HEK293 (cell line): Measurements from ENCODE around the gene NELFE.

Experiments used
- BCL11A ChIP-seq: fragments of 450-650 bp; formaldehyde crosslinking; IDR thresholded peaks from 2 replicates; pipeline ENCODE4 v1.5.1; 2016; ENCODE audit warnings: low read depth, missing biosample characterization, missing genetic modification characterization
- BCL11B ChIP-seq: fragments of 450-650 bp; formaldehyde crosslinking; IDR thresholded peaks from 2 replicates; pipeline ENCODE4 v1.5.1; 2016; ENCODE audit warnings: low read depth, missing biosample characterization, missing genetic modification characterization
- HOXD13 ChIP-seq: sonication (generic); formaldehyde crosslinking; IDR thresholded peaks from 2 replicates; pipeline ENCODE4 v1.8.0; 2022; ENCODE audit warnings: missing genetic modification reagents, borderline replicate concordance
- KLF1 ChIP-seq: fragments of 450-650 bp; formaldehyde crosslinking; IDR thresholded peaks from 2 replicates; pipeline ENCODE4 v1.5.1; 2016; ENCODE audit warnings: missing biosample characterization, missing genetic modification characterization
- KLF9 ChIP-seq: fragments of 450-650 bp; formaldehyde crosslinking; IDR thresholded peaks from 2 replicates; pipeline ENCODE4 v1.5.1; 2016; ENCODE audit warnings: missing biosample characterization, missing genetic modification characterization, low read depth
- OVOL3 ChIP-seq: fragments of 450-650 bp; formaldehyde crosslinking; IDR thresholded peaks from 2 replicates; pipeline ENCODE4 v1.5.1; 2016; ENCODE audit warnings: missing biosample characterization, missing genetic modification characterization
- ZBTB21 ChIP-seq: fragments of 450-650 bp; formaldehyde crosslinking; IDR thresholded peaks from 2 replicates; pipeline ENCODE4 v1.5.1; 2017; ENCODE audit warnings: missing biosample characterization, missing genetic modification characterization
- ZBTB48 ChIP-seq: fragments of 450-650 bp; formaldehyde crosslinking; IDR thresholded peaks from 2 replicates; pipeline ENCODE4 v1.5.1; 2016; ENCODE audit warnings: missing biosample characterization, missing genetic modification characterization
- ZNF157 ChIP-seq: fragments of 450-650 bp; formaldehyde crosslinking; IDR thresholded peaks from 2 replicates; pipeline ENCODE4 v1.5.1; 2016; ENCODE audit warnings: missing biosample characterization, missing genetic modification characterization
- ZNF202 ChIP-seq: fragments of 450-650 bp; formaldehyde crosslinking; IDR thresholded peaks from 2 replicates; pipeline ENCODE4 v1.5.1; 2016; ENCODE audit warnings: missing biosample characterization, missing genetic modification characterization, borderline replicate concordance
- ZNF223 ChIP-seq: fragments of 450-650 bp; formaldehyde crosslinking; IDR thresholded peaks from 2 replicates; pipeline ENCODE4 v1.5.1; 2016; ENCODE audit warnings: missing biosample characterization, missing genetic modification characterization
- ZNF335 ChIP-seq: fragments of 450-650 bp; formaldehyde crosslinking; conservative IDR thresholded peaks from 2 replicates; pipeline ENCODE4 v1.5.1; 2016; ENCODE audit warnings: missing biosample characterization, missing genetic modification characterization
- ZNF391 ChIP-seq: fragments of 450-650 bp; formaldehyde crosslinking; IDR thresholded peaks from 2 replicates; pipeline ENCODE4 v1.5.1; 2016; ENCODE audit warnings: low read depth, missing biosample characterization, missing genetic modification characterization, borderline replicate concordance
- ZNF394 ChIP-seq: fragments of 450-650 bp; formaldehyde crosslinking; IDR thresholded peaks from 2 replicates; pipeline ENCODE4 v1.5.1; 2016; ENCODE audit warnings: missing biosample characterization, missing genetic modification characterization, mild to moderate bottlenecking, moderate library complexity, borderline replicate concordance
- ZNF473 ChIP-seq: fragments of 450-650 bp; formaldehyde crosslinking; IDR thresholded peaks from 2 replicates; pipeline ENCODE4 v1.5.1; 2017; ENCODE audit warnings: missing biosample characterization, missing genetic modification characterization
- ZNF513 ChIP-seq: fragments of 450-650 bp; IDR thresholded peaks from 2 replicates; pipeline ENCODE4 v1.5.1; 2018; ENCODE audit warnings: missing biosample characterization, missing genetic modification characterization
- ZNF514 ChIP-seq: fragments of 450-650 bp; formaldehyde crosslinking; IDR thresholded peaks from 2 replicates; pipeline ENCODE4 v1.5.1; 2016; ENCODE audit warnings: missing biosample characterization, missing genetic modification characterization
- ZNF548 ChIP-seq: fragments of 450-650 bp; formaldehyde crosslinking; IDR thresholded peaks from 2 replicates; pipeline ENCODE4 v1.5.1; 2016; ENCODE audit warnings: missing biosample characterization, missing genetic modification characterization
- ZNF76 ChIP-seq: fragments of 450-650 bp; formaldehyde crosslinking; IDR thresholded peaks from 2 replicates; pipeline ENCODE4; 2016; ENCODE audit warnings: low read depth, missing biosample characterization, missing genetic modification characterization, borderline replicate concordance
- ZNF776 ChIP-seq: fragments of 450-650 bp; formaldehyde crosslinking; IDR thresholded peaks from 2 replicates; pipeline ENCODE4 v1.5.0; 2017; ENCODE audit warnings: missing biosample characterization, missing genetic modification characterization, borderline replicate concordance
- ZSCAN16 ChIP-seq: fragments of 450-650 bp; formaldehyde crosslinking; IDR thresholded peaks from 2 replicates; pipeline ENCODE4 v1.5.1; 2016; ENCODE audit warnings: missing biosample characterization, missing genetic modification characterization
- TF ChIP-seq, protein P1 (sequence below): fragments of 450-650 bp; formaldehyde crosslinking; IDR thresholded peaks from 2 replicates; pipeline ENCODE4 v1.5.1; 2016; ENCODE audit warnings: missing biosample characterization, missing genetic modification characterization
- TF ChIP-seq, protein P2 (sequence below): fragments of 450-650 bp; formaldehyde crosslinking; IDR thresholded peaks from 2 replicates; pipeline ENCODE4 v1.5.1; 2017; ENCODE audit warnings: missing biosample characterization, missing genetic modification characterization
- TF ChIP-seq, protein P3 (sequence below): fragments of 450-650 bp; formaldehyde crosslinking; conservative IDR thresholded peaks from 2 replicates; pipeline ENCODE4 v1.5.1; 2016; ENCODE audit warnings: low read depth, missing biosample characterization, missing genetic modification characterization

Gene NELFE

GRCh38 chr6:31971279-31971992 is 12.7 kb upstream of the NELFE start (continued):
- no peak; the same call in 1 of the 2 replicates for TF ChIP-seq ZNF76 (tag by site-specific recombination)
- peak; percentile 78; the same call in 1 of the 2 replicates for TF ChIP-seq BCL11A (tag by site-specific recombination)
- no peak; the same call in 1 of the 2 replicates for TF ChIP-seq BCL11B (tag by site-specific recombination)
- TF ChIP-seq KLF9 (tag by site-specific recombination): no peak
- peak; percentile 30; the same call in 1 of the 2 replicates for TF ChIP-seq ZSCAN16 (tag by site-specific recombination)
- no peak for TF ChIP-seq OVOL3 (tag by site-specific recombination)
- TF ChIP-seq ZNF548 (tag by site-specific recombination): no peak
- no peak for TF ChIP-seq ZNF157 (tag by site-specific recombination)
- TF ChIP-seq, protein P1, sequence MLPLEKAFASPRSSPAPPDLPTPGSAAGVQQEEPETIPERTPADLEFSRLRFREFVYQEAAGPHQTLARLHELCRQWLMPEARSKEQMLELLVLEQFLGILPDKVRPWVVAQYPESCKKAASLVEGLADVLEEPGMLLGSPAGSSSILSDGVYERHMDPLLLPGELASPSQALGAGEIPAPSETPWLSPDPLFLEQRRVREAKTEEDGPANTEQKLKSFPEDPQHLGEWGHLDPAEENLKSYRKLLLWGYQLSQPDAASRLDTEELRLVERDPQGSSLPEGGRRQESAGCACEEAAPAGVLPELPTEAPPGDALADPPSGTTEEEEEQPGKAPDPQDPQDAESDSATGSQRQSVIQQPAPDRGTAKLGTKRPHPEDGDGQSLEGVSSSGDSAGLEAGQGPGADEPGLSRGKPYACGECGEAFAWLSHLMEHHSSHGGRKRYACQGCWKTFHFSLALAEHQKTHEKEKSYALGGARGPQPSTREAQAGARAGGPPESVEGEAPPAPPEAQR (tag by site-specific recombination): no peak; the same call in 1 of the 2 replicates
- TF ChIP-seq, protein P2, sequence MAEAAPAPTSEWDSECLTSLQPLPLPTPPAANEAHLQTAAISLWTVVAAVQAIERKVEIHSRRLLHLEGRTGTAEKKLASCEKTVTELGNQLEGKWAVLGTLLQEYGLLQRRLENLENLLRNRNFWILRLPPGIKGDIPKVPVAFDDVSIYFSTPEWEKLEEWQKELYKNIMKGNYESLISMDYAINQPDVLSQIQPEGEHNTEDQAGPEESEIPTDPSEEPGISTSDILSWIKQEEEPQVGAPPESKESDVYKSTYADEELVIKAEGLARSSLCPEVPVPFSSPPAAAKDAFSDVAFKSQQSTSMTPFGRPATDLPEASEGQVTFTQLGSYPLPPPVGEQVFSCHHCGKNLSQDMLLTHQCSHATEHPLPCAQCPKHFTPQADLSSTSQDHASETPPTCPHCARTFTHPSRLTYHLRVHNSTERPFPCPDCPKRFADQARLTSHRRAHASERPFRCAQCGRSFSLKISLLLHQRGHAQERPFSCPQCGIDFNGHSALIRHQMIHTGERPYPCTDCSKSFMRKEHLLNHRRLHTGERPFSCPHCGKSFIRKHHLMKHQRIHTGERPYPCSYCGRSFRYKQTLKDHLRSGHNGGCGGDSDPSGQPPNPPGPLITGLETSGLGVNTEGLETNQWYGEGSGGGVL (tag by site-specific recombination): no peak
- TF ChIP-seq ZNF394 (tag by site-specific recombination): peak; percentile 84
- no peak for TF ChIP-seq ZNF473 (tag by site-specific recombination)
- no peak for TF ChIP-seq ZNF514 (tag by site-specific recombination)
- no peak for TF ChIP-seq HOXD13 (CRISPR knock-in tag)
- TF ChIP-seq ZNF776: no peak
- peak; percentile 65; the same call in 1 of the 2 replicates for TF ChIP-seq ZNF223 (tag by site-specific recombination)
- TF ChIP-seq, protein P3, sequence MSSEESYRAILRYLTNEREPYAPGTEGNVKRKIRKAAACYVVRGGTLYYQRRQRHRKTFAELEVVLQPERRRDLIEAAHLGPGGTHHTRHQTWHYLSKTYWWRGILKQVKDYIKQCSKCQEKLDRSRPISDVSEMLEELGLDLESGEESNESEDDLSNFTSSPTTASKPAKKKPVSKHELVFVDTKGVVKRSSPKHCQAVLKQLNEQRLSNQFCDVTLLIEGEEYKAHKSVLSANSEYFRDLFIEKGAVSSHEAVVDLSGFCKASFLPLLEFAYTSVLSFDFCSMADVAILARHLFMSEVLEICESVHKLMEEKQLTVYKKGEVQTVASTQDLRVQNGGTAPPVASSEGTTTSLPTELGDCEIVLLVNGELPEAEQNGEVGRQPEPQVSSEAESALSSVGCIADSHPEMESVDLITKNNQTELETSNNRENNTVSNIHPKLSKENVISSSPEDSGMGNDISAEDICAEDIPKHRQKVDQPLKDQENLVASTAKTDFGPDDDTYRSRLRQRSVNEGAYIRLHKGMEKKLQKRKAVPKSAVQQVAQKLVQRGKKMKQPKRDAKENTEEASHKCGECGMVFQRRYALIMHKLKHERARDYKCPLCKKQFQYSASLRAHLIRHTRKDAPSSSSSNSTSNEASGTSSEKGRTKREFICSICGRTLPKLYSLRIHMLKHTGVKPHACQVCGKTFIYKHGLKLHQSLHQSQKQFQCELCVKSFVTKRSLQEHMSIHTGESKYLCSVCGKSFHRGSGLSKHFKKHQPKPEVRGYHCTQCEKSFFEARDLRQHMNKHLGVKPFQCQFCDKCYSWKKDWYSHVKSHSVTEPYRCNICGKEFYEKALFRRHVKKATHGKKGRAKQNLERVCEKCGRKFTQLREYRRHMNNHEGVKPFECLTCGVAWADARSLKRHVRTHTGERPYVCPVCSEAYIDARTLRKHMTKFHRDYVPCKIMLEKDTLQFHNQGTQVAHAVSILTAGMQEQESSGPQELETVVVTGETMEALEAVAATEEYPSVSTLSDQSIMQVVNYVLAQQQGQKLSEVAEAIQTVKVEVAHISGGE (tag by site-specific recombination): no peak
- no peak for TF ChIP-seq ZNF513 (tag by site-specific recombination)
- peak; percentile 89 for TF ChIP-seq ZNF335 (tag by site-specific recombination)
- TF ChIP-seq ZBTB21 (tag by site-specific recombination): no peak
- peak; percentile 91; the same call in 1 of the 2 replicates for TF ChIP-seq ZNF391 (tag by site-specific recombination)
- no peak for TF ChIP-seq ZBTB48 (tag by site-specific recombination)
- TF ChIP-seq ZNF202 (tag by site-specific recombination): no peak
- no peak for TF ChIP-seq KLF1 (tag by site-specific recombination)
